HG02798 (cell line): Measurements from ENCODE around the gene PLD4.
"Not testable (repeated sequence)": the region's sequence is repeated elsewhere in the genome, so short reads cannot be mapped to it uniquely, and the experiment has no call there.

Source experiments
- ATAC-seq: cut with Tn5 transposase; IDR thresholded peaks from one replicate; pipeline ENCODE4 v1.9.1; 2021; ENCODE audit warnings: mild to moderate bottlenecking; ENCODE audit not compliant: unreplicated experiment, poor library complexity

PLD4 gene

DNA sequence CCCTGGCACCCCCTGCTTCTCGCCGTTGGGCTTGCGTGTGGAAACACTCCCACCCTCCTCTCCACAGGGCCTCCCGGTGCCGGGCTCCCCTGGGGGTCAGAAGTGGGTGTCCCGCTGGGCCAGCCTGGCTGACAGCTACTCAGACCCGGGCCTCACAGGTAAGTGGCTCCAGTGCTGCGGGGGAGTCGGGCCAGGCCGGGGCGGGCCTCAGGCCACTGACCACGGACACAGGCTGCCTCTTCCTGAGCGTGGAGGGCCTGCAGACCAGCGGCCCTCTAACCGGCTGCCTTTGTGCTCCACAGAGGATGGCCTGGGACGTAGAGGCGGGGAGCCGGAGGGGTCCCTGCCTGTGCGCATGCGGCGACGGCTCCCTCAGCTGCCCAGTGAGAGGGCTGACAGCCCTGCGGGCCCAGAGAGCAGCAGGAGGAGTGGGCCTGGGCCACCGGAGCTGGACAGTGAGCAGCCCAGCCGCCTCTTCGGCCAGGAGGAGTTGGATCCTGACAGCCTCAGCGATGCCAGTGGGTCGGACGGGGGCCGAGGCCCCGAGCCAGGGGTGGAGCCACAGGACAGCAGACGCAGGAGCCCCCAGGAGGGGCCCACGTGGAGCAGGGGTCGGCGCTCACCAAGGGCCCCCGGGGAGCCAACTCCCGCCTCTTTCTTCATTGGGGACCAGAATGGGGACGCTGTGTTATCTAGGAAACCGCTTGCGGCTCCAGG is 38.5 kb upstream of the PLD4 start:
- ATAC-seq, result no peak

- no peak for ATAC-seq
These were observed 37.7 kb upstream of the PLD4 start for GRCh38 chr14:104886690-104887622.

GRCh38 chr14:104887623-104888488 is 36.8 kb upstream of the PLD4 start:
- no peak for ATAC-seq

DNA sequence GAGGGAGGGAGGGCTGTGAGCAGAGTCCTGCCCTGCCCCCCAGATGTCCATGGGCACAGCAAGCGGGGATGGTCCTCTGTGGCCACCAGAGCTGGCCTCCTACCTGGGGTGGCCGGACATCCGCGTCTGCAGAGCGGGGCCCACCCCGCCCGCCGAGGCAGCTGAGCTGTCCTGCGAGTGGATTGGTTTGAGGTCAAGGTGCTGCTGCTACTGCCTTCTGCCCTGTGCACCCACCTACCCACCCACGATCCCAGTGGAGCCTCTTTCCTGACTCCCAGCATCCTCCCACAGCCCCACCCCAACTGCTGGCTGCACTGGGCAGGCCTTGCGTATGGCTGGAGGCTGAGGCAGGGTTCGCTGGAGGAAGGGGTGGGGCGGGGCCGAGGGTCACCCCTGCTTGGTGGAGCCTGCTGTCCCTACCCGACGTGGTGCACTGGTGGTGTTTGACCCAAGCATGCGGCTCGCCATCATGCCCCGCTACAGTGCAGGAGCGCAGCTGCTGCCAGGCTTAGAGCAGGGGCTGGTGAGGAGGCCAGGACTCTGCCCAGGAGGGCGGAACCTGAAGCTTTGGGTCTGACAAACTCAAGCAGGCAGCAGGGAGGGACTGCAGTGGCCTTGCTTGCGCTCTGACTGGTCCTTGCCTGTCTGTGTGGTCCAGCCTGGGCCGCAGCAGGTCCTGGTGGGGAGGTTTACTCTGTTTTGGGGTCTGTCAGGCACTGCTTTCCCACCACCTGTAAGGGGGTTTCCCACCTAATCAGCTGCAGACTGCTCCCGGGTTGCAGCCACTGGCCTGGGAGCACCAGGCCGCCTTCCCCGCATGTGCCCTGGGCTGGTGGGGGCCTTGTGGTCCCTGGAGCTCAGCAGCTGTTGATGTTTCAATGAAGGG is 35.9 kb upstream of the PLD4 start:
- ATAC-seq, result no peak

DNA sequence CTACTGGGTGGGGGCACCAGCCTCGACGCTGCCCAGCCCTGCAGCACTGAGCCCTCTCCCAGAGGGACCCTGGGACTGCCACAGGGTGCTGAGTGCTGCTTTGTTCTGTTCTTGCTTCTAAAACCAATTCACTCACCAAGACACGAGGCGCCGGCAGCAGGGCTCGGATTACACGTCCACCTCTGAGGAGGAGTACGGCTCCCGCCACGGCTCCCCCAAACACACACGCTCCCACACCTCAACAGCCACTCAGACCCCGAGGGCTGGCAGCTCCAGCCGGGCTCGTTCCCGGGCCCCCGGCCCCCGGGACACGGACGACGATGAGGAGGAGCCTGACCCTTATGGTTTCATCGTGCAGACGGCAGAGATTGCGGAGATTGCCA is 35.3 kb upstream of the PLD4 start:
- ATAC-seq, result no peak

GRCh38 chr14:104890292-104890691 is 34.4 kb upstream of the PLD4 start:
- not testable (repeated sequence) for ATAC-seq

- ATAC-seq, result no peak
These were observed 33.5 kb upstream of the PLD4 start for GRCh38 chr14:104891121-104891551.

DNA sequence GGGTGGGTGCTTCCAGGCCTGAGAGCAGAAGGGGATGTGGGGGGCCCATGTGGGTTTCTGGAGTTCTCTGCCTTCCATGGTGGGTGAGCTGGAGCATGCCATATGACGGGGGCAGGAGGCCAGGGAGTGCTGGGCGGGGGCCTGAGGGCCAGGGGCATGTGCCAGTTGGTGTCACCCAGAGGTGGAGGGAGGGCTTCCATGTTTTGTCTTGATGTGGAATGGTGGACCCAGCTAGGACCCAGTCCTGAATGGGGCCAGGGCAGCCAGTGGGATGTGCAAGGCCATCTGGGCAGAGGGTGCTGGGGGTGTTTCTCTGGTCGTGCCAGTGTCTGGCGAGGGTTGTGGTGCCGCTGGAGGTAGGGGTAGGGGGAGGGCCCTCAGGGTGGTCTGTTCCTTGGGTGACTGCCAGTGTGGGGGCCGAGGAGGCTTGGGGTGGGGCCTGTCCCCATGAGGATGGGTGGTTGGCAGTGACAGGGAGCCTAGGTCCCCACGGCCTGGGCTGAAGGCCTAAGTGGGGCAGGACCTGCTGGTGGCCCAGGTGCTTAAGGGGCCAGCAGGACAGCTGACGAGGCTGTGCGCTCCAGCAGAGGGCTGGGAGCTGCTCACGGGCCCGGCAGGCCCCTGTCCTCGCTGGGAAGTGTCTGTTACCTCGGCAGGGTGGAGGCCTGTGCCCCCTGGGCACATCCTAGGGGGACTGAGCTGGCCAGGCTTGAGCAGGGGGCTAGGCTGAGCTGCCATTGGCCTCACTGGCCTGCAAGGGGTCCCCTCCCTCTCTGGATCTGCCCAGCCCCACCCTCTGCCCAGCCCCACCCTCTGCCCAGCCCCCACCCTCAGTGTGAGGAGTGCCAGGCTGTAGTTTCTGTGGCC is 32.8 kb upstream of the PLD4 start:
- ATAC-seq, result no peak

DNA sequence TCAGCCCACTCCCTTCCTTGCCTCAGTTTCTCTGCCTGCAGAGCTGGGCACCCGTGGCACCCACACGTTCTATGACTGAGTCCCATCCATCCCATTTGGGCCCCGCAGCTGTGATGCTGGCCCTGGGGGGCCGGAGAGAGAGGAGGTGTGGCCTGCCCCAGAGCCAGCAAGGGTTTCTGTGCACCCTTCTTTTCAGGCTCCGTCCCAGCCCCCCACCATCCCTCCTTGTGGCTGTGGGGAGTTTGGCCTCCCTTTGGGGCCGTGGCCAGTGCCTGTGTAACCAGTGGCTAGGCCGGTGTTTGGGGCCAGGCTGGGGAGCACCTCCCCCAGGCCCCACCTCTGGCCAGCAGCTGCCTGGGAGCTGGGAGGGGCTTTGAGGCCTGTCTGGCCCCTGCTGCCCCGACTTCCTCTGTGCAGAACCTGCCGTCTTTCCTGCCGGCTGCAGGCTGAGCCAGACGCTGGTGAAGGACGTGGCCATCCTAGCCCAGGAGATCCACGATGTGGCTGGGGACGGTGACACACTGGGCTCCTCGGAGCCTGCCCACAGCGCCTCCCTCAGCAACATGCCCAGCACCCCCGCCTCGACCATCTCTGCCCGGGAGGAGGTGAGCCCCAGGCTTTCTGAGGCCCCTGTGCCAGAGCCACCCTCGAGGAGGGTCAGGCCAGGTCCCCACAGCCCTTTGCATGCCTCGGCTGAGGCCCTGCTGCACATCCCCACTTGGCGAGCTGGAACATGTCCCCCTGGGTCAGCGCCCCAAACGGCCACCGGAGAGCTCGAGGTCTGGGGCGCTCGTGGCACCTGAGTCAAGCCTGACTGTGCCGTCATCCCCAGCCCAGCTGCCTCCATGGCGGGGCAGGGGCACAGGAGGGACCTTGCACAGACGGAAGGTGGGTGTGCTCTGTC is 31.9 kb upstream of the PLD4 start:
- ATAC-seq, result no peak

GRCh38 chr14:104893435-104894207 is 31.1 kb upstream of the PLD4 start:
- ATAC-seq, result no peak

DNA sequence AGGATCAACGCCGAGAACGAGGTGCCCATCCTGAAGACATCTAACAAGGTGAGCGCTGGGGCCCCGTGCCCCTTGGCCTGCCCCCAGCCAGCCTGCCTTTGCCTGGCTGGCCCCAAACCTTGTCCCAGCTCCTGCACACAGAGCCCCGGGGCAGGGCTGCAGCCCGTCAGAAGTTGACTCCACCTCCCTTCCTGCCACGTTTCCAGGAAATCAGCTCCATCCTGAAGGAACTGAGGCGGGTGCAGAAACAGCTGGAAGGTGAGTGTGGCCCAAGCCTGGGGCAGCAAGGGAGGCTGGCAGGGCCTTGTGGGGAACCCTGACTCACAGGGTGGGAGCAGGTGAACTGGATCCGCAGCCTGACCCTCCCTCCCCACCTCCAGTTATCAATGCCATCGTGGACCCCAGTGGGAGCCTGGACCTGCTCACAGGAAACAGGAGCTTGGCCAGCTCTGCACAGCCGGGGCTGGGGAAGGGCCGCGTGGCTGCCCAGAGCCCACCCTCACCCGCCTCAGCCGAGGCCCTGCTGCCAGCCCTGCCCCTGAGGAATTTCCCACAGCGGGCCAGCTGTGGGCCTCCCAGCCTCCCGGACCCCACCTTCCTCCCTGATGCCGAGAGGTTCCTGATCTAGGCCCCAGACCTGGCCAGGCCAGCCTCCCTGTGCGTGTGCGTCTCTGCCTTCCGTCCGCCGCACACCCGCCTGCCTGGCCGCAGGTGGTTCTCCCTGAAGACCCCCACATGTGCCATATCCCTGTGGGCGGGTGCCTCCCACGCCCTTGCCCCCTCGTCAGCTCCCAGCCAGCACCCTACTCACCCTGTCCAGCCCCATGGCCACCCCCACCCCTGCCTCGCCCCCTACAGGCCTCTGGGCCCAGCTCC is 30.1 kb upstream of the PLD4 start:
- ATAC-seq, result no peak

GRCh38 chr14:104895207-104895785 is 29.4 kb upstream of the PLD4 start:
- ATAC-seq, result no peak

DNA sequence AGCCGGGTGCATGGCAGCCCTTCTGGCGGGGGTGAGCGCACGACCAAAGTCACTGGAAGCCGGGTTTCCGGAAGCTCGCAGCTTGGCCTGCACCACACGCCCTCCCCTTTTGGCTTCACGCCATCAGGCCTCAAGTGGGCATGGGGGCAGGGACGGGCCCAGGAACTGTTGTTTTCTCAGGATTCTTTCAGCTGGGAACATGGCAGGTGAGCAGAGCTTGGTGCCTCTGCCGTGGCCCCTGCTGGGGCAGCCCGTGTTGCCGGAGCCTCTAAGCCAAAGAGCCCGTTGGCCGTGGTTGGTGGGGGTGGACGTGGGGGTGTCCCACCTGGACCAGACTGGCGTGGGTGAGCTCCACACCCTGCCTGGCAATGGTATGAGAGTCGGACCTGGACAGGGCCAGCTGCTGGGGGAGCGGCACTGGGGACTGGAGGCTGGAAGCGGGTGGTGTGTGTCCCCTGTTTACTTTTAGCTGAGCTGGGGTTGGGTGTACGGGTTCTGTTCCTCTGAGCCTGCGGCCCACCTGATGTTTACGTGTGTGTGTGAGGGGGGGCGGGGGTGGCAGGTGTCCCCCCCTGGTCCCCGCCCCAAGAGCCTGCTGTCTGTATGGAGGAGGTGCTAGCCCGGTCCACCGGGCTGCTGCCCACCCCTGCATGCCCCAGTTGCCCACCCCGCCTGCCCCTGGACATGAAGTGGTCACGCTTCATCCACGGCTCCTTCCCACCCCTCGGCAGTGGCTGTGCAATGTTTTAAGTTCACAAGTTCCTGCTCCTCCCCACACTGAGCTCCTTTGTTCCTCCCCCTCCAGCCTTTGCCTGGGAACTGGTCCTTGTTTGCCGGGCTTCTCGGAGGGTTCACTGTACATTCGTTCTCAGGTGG is 28.7 kb upstream of the PLD4 start:
- no peak for ATAC-seq

- ATAC-seq, result no peak
These were observed 27.1 kb upstream of the PLD4 start for GRCh38 chr14:104897330-104898194.
